HEK293 (cell line): ENCODE results near the gene TBPL1.

Experiments used
- CTCF ChIA-PET: fragments of 350-600 bp; formaldehyde crosslinking; extraction: SDS; loops from one replicate; lab custom pipeline; 2021; ENCODE audit warnings: antibody characterized with exemption; lab: Yijun Ruan, JAX
- POLR2A ChIA-PET: fragments of 300-600 bp; formaldehyde crosslinking; extraction: SDS; loops from one replicate; lab custom pipeline; 2020; ENCODE audit warnings: antibody characterized with exemption, inconsistent platforms; lab: Yijun Ruan, JAX
- H3K27ac ChIP-seq: fragments of 200-500 bp; sonication (Bioruptor generic); 2 replicates; pipeline ENCODE4 v1.5.1; 2014; ENCODE audit warnings: low read depth, low read length, control low read depth, inconsistent platforms; ENCODE audit errors: extremely low read depth
- H3K36me3 ChIP-seq, 2 experiments: fragments of 200-500 bp in 1 of 2; sonication (Bioruptor generic) in 1 of 2; 1 replicate in 1 of 2; 2 replicates in 1 of 2; pipeline ENCODE4 v1.5.1; 2014 to 2017; ENCODE audit warnings: inconsistent platforms in 2 of 2, low read length in 2 of 2; ENCODE audit not compliant: control insufficient read depth in 2 of 2, insufficient read depth in 1 of 2
- H3K4me1 ChIP-seq: fragments of 200-500 bp; sonication (Bioruptor generic); 2 replicates; pipeline ENCODE4 v1.5.1; 2014; ENCODE audit warnings: mild to moderate bottlenecking, low read length, inconsistent platforms; ENCODE audit not compliant: control insufficient read depth, insufficient read depth
- H3K4me3 ChIP-seq: 2 replicates; pipeline ENCODE4 v1.5.1; 2011; ENCODE audit warnings: low read depth, mild to moderate bottlenecking, control low read depth, low read length, moderate library complexity
- H3K9me3 ChIP-seq: fragments of 200-500 bp; sonication (Bioruptor generic); 2 replicates; pipeline ENCODE4 v1.5.1; 2014; ENCODE audit warnings: low read depth, low read length, inconsistent platforms; ENCODE audit not compliant: control insufficient read depth, insufficient read depth
- KLF1 ChIP-seq: fragments of 450-650 bp; formaldehyde crosslinking; IDR thresholded peaks from 2 replicates; pipeline ENCODE4 v1.5.1; 2016; ENCODE audit warnings: missing biosample characterization, missing genetic modification characterization
- ZBTB20 ChIP-seq: fragments of 450-650 bp; formaldehyde crosslinking; IDR thresholded peaks from 2 replicates; pipeline ENCODE4 v1.5.1; 2016; ENCODE audit warnings: missing biosample characterization, missing genetic modification characterization
- ZNF140 ChIP-seq: fragments of 450-650 bp; formaldehyde crosslinking; IDR thresholded peaks from 2 replicates; pipeline ENCODE4 v1.5.1; 2016; ENCODE audit warnings: missing biosample characterization, missing genetic modification characterization
- ZNF302 ChIP-seq: fragments of 450-650 bp; formaldehyde crosslinking; IDR thresholded peaks from 2 replicates; pipeline ENCODE4 v1.5.1; 2016; ENCODE audit warnings: missing biosample characterization, missing genetic modification characterization, low read depth
- ZNF354C ChIP-seq: fragments of 450-650 bp; formaldehyde crosslinking; IDR thresholded peaks from 2 replicates; pipeline ENCODE4 v1.5.1; 2016; ENCODE audit warnings: missing biosample characterization, missing genetic modification characterization, low read depth, borderline replicate concordance
- ZNF391 ChIP-seq: fragments of 450-650 bp; formaldehyde crosslinking; IDR thresholded peaks from 2 replicates; pipeline ENCODE4 v1.5.1; 2016; ENCODE audit warnings: low read depth, missing biosample characterization, missing genetic modification characterization, borderline replicate concordance
- ZNF433 ChIP-seq: fragments of 450-650 bp; formaldehyde crosslinking; IDR thresholded peaks from 2 replicates; pipeline ENCODE4 v1.5.1; 2016; ENCODE audit warnings: missing biosample characterization, missing genetic modification characterization, low read depth
- ZNF621 ChIP-seq: fragments of 450-650 bp; formaldehyde crosslinking; IDR thresholded peaks from 2 replicates; pipeline ENCODE4 v1.5.1; 2017; ENCODE audit warnings: missing biosample characterization, missing genetic modification characterization
- ZNF626 ChIP-seq: fragments of 450-650 bp; sonication (Bioruptor Pico); formaldehyde crosslinking; IDR thresholded peaks from 2 replicates; pipeline ENCODE4 v1.5.1; 2018; ENCODE audit warnings: missing biosample characterization, missing genetic modification characterization, inconsistent platforms
- ZNF660 ChIP-seq: fragments of 450-650 bp; IDR thresholded peaks from 2 replicates; pipeline ENCODE4 v1.5.1; 2018; ENCODE audit warnings: missing biosample characterization, mild to moderate bottlenecking, missing genetic modification characterization
- ZSCAN16 ChIP-seq: fragments of 450-650 bp; formaldehyde crosslinking; IDR thresholded peaks from 2 replicates; pipeline ENCODE4 v1.5.1; 2016; ENCODE audit warnings: missing biosample characterization, missing genetic modification characterization
- ZSCAN30 ChIP-seq: fragments of 450-650 bp; IDR thresholded peaks from 2 replicates; pipeline ENCODE4 v1.5.1; 2018; ENCODE audit warnings: missing biosample characterization, mild to moderate bottlenecking, missing genetic modification characterization, moderate library complexity
- TF ChIP-seq, protein P1 (sequence below): fragments of 450-650 bp; formaldehyde crosslinking; IDR thresholded peaks from 2 replicates; pipeline ENCODE4 v1.5.1; 2017; ENCODE audit warnings: missing biosample characterization, missing genetic modification characterization
- TF ChIP-seq, protein P2 (sequence below): fragments of 450-650 bp; formaldehyde crosslinking; IDR thresholded peaks from 2 replicates; pipeline ENCODE4 v1.5.1; 2016; ENCODE audit warnings: missing biosample characterization, missing genetic modification characterization
- TF ChIP-seq, protein P3 (sequence below): fragments of 450-650 bp; IDR thresholded peaks from 2 replicates; pipeline ENCODE4 v1.5.1; 2018; ENCODE audit warnings: missing biosample characterization, missing genetic modification characterization
- TF ChIP-seq, protein P4 (sequence below): fragments of 450-650 bp; formaldehyde crosslinking; IDR thresholded peaks from 2 replicates; pipeline ENCODE4 v1.5.1; 2016; ENCODE audit warnings: missing biosample characterization, missing genetic modification characterization
- TF ChIP-seq, protein P5 (sequence below): fragments of 450-650 bp; formaldehyde crosslinking; IDR thresholded peaks from 2 replicates; pipeline ENCODE4 v1.5.1; 2017; ENCODE audit warnings: missing biosample characterization, missing genetic modification characterization

The TBPL1 gene

DNA sequence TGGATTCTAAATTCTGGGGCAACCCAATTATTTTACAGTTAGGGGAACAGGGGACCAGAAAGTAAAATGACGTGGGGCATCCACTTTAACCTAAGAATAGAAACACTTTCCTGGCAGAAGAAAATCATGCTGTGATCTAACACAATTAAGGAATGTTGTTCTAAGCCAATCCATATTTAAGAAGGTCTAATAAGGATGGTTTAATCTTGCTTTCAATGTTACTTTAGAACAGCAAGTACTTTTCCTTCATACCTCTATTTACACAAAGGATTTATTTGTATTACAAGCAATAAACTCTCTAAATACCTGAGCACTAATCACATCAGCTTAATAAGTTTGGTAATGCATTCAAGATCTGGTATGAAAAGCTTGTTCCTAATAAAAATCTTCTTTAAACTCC, 67.0 kb downstream of the TBPL1 start:
- H3K36me3 ChIP-seq, result no peaks in the 10 kb centered on the region
- CTCF ChIA-PET, result interaction anchor here (0.7 to 1.3 kb wide), 2 partner anchors 44 to 82 kb away, joined by 3 read pairs; no protein-coding TSS in a partner anchor
- no peak for TF ChIP-seq ZNF302 (tag by site-specific recombination)
- TF ChIP-seq, protein P1, sequence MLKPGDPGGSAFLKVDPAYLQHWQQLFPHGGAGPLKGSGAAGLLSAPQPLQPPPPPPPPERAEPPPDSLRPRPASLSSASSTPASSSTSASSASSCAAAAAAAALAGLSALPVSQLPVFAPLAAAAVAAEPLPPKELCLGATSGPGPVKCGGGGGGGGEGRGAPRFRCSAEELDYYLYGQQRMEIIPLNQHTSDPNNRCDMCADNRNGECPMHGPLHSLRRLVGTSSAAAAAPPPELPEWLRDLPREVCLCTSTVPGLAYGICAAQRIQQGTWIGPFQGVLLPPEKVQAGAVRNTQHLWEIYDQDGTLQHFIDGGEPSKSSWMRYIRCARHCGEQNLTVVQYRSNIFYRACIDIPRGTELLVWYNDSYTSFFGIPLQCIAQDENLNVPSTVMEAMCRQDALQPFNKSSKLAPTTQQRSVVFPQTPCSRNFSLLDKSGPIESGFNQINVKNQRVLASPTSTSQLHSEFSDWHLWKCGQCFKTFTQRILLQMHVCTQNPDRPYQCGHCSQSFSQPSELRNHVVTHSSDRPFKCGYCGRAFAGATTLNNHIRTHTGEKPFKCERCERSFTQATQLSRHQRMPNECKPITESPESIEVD (tag by site-specific recombination), result peak; percentile 37; the same call in 1 of the 2 replicates
- TF ChIP-seq, protein P2, sequence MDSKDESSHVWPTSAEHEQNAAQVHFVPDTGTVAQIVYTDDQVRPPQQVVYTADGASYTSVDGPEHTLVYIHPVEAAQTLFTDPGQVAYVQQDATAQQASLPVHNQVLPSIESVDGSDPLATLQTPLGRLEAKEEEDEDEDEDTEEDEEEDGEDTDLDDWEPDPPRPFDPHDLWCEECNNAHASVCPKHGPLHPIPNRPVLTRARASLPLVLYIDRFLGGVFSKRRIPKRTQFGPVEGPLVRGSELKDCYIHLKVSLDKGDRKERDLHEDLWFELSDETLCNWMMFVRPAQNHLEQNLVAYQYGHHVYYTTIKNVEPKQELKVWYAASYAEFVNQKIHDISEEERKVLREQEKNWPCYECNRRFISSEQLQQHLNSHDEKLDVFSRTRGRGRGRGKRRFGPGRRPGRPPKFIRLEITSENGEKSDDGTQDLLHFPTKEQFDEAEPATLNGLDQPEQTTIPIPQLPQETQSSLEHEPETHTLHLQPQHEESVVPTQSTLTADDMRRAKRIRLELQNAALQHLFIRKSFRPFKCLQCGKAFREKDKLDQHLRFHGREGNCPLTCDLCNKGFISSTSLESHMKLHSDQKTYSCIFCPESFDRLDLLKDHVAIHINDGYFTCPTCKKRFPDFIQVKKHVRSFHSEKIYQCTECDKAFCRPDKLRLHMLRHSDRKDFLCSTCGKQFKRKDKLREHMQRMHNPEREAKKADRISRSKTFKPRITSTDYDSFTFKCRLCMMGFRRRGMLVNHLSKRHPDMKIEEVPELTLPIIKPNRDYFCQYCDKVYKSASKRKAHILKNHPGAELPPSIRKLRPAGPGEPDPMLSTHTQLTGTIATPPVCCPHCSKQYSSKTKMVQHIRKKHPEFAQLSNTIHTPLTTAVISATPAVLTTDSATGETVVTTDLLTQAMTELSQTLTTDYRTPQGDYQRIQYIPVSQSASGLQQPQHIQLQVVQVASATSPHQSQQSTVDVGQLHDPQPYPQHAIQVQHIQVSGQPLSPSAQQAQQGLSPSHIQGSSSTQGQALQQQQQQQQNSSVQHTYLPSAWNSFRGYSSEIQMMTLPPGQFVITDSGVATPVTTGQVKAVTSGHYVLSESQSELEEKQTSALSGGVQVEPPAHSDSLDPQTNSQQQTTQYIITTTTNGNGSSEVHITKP (tag by site-specific recombination), result 0 out of 2 replicates have a peak, but pooled peaks have one; percentile 28
- TF ChIP-seq, all 188 proteins: peak for 2
- H3K4me1 ChIP-seq, result peaks cover 10% of the 10 kb centered on the region; the same call in 1 of the 2 replicates
- POLR2A ChIA-PET, result no interaction called here
- no peak overlapping the region for H3K4me3 ChIP-seq
- no peaks in the 10 kb centered on the region for H3K9me3 ChIP-seq
- H3K27ac ChIP-seq, result no peak overlapping the region

DNA sequence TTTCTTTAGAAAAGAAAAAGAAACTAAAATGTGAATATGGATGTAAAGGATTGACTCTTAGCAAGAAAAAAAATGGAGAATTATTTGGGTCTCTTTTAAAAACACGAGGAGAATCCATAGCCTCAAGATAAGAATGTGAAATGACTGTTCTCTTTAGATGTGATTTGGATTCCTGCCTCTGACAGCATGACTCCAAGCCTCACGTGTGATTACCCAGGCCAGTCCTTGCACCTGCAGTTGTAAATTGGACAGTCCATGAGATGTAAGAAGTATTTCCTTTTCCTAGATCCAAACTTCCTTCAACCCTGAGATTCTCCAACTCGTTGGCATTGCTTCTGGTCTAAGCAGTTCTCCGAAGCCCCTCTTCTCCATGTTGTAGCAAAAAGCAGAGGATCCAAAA, 67.5 kb downstream of the TBPL1 start:
- Histone ChIP-seq H3K4me1 (peaks cover 6% of the 10 kb centered on the region; the same call in 1 of the 2 replicates), H3K9me3 (no peaks in the 10 kb centered on the region), H3K27ac (no peak overlapping the region)
- POLR2A ChIA-PET, result no interaction called here
- TF ChIP-seq ZSCAN16 (no peak), ZNF621 (no peak), ZNF140 (tag by site-specific recombination) (no peak), ZNF391 (tag by site-specific recombination) (no peak), KLF1 (no peak), ZNF626 (tag by site-specific recombination) (no peak), ZSCAN30 (tag by site-specific recombination) (no peak), ZNF433 (tag by site-specific recombination) (no peak), ZNF354C (tag by site-specific recombination) (no peak), ZNF660 (no peak), ZBTB20 (no peak)
- TF ChIP-seq, protein P3, sequence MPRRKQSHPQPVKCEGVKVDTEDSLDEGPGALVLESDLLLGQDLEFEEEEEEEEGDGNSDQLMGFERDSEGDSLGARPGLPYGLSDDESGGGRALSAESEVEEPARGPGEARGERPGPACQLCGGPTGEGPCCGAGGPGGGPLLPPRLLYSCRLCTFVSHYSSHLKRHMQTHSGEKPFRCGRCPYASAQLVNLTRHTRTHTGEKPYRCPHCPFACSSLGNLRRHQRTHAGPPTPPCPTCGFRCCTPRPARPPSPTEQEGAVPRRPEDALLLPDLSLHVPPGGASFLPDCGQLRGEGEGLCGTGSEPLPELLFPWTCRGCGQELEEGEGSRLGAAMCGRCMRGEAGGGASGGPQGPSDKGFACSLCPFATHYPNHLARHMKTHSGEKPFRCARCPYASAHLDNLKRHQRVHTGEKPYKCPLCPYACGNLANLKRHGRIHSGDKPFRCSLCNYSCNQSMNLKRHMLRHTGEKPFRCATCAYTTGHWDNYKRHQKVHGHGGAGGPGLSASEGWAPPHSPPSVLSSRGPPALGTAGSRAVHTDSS, result no peak
- TF ChIP-seq, protein P4, sequence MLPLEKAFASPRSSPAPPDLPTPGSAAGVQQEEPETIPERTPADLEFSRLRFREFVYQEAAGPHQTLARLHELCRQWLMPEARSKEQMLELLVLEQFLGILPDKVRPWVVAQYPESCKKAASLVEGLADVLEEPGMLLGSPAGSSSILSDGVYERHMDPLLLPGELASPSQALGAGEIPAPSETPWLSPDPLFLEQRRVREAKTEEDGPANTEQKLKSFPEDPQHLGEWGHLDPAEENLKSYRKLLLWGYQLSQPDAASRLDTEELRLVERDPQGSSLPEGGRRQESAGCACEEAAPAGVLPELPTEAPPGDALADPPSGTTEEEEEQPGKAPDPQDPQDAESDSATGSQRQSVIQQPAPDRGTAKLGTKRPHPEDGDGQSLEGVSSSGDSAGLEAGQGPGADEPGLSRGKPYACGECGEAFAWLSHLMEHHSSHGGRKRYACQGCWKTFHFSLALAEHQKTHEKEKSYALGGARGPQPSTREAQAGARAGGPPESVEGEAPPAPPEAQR (tag by site-specific recombination), result no peak
- TF ChIP-seq, protein P5, sequence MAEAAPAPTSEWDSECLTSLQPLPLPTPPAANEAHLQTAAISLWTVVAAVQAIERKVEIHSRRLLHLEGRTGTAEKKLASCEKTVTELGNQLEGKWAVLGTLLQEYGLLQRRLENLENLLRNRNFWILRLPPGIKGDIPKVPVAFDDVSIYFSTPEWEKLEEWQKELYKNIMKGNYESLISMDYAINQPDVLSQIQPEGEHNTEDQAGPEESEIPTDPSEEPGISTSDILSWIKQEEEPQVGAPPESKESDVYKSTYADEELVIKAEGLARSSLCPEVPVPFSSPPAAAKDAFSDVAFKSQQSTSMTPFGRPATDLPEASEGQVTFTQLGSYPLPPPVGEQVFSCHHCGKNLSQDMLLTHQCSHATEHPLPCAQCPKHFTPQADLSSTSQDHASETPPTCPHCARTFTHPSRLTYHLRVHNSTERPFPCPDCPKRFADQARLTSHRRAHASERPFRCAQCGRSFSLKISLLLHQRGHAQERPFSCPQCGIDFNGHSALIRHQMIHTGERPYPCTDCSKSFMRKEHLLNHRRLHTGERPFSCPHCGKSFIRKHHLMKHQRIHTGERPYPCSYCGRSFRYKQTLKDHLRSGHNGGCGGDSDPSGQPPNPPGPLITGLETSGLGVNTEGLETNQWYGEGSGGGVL (tag by site-specific recombination), result no peak
- TF ChIP-seq, all 188 proteins: peak for 0
- CTCF ChIA-PET, result interaction anchor here (0.7 kb wide), 1 partner anchor 82 kb away, joined by 3 read pairs; no protein-coding TSS in a partner anchor
- Histone ChIP-seq H3K4me3 (no peak overlapping the region), H3K36me3 (no peaks in the 10 kb centered on the region)
